ENCODE results near the gene SBF1. TPM values are rescaled to one million over a fixed set of nuclear protein-coding genes. Genes with fewer than 3 reads are reported as not detected.

Gene SBF1, protein sequence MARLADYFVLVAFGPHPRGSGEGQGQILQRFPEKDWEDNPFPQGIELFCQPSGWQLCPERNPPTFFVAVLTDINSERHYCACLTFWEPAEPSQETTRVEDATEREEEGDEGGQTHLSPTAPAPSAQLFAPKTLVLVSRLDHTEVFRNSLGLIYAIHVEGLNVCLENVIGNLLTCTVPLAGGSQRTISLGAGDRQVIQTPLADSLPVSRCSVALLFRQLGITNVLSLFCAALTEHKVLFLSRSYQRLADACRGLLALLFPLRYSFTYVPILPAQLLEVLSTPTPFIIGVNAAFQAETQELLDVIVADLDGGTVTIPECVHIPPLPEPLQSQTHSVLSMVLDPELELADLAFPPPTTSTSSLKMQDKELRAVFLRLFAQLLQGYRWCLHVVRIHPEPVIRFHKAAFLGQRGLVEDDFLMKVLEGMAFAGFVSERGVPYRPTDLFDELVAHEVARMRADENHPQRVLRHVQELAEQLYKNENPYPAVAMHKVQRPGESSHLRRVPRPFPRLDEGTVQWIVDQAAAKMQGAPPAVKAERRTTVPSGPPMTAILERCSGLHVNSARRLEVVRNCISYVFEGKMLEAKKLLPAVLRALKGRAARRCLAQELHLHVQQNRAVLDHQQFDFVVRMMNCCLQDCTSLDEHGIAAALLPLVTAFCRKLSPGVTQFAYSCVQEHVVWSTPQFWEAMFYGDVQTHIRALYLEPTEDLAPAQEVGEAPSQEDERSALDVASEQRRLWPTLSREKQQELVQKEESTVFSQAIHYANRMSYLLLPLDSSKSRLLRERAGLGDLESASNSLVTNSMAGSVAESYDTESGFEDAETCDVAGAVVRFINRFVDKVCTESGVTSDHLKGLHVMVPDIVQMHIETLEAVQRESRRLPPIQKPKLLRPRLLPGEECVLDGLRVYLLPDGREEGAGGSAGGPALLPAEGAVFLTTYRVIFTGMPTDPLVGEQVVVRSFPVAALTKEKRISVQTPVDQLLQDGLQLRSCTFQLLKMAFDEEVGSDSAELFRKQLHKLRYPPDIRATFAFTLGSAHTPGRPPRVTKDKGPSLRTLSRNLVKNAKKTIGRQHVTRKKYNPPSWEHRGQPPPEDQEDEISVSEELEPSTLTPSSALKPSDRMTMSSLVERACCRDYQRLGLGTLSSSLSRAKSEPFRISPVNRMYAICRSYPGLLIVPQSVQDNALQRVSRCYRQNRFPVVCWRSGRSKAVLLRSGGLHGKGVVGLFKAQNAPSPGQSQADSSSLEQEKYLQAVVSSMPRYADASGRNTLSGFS (N-terminal part only)
- 100 to 1,000 TPM in 1 of 2 donors, 10 to 100 TPM in 1; 68.3 to 101 TPM for total RNA-seq

DNA sequence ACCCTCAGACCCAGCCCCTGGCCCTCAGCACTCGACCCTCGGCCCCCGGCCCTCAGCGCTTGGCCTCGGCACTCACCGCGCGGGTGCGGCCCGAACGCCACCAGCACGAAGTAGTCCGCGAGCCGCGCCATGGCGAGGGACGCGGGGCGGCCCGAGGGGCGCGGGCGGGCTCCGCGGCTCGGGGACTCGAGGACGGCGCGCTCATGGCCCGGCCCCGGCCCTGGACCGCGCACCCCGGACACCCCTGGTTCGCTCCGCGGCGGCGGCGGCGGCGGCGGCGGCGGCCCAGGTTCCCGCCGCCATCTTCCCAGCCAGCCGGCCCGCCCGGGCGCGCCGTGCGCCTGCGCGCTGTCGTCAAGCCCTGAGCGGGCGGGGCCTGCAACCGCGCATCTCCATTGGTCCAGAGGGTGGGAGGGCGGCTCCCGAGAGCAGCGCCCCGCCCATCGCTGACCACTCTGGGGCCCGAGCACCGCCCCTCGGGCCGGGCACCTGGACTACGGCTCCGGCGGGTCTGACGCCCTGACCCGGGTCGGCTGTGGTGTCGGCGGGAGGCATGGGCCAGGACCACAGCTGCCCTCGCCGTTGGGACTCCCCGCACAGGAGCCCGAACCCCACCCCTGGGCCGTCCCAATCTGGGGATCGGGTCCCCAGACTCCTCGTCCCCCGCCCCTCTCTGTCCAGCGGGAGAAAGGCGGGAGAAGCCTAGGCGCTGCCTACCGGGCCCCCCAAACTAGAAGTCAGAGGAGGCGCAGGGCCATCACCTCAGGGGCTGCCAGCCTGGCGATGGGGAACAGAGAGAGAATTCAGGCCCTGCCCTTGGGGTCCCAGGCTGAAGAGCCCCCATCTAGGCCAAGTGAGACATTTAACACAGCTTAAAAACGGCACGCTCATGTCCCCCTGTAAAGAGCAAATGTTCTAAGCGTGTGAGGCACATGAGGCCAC lies at the start of gene SBF1:
SBF1 (minus strand) TSS at position 326 of the 942 bp plus-strand sequence; CDS start at position 131, 195 bp downstream.
- intact Hi-C loops (cut with DNase I): no loop called here
- peak within 1 kb of the TSS; percentile 65 for H3K27ac ChIP-seq
- H3K36me3 ChIP-seq: no peaks in the 10 kb centered on the region
- peak within 1 kb of the TSS; percentile 93 for H3K4me3 ChIP-seq
- peak within 1 kb of the TSS; percentile 82 to 89 for H3K9ac ChIP-seq (ENCODE audit: low read depth in 2 of 2, low read length in 2 of 2)
- TF ChIP-seq, protein P1, sequence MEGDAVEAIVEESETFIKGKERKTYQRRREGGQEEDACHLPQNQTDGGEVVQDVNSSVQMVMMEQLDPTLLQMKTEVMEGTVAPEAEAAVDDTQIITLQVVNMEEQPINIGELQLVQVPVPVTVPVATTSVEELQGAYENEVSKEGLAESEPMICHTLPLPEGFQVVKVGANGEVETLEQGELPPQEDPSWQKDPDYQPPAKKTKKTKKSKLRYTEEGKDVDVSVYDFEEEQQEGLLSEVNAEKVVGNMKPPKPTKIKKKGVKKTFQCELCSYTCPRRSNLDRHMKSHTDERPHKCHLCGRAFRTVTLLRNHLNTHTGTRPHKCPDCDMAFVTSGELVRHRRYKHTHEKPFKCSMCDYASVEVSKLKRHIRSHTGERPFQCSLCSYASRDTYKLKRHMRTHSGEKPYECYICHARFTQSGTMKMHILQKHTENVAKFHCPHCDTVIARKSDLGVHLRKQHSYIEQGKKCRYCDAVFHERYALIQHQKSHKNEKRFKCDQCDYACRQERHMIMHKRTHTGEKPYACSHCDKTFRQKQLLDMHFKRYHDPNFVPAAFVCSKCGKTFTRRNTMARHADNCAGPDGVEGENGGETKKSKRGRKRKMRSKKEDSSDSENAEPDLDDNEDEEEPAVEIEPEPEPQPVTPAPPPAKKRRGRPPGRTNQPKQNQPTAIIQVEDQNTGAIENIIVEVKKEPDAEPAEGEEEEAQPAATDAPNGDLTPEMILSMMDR (IDR thresholded peaks at IDR 0.05): no peak
- H3K4me1 ChIP-seq: peaks cover 42% of the 10 kb centered on the region
- no peaks in the 10 kb centered on the region for H3K9me3 ChIP-seq
- DNase-seq: peak; percentile 91
- H3K27me3 ChIP-seq: peaks cover 1% of the 10 kb centered on the region

DNA sequence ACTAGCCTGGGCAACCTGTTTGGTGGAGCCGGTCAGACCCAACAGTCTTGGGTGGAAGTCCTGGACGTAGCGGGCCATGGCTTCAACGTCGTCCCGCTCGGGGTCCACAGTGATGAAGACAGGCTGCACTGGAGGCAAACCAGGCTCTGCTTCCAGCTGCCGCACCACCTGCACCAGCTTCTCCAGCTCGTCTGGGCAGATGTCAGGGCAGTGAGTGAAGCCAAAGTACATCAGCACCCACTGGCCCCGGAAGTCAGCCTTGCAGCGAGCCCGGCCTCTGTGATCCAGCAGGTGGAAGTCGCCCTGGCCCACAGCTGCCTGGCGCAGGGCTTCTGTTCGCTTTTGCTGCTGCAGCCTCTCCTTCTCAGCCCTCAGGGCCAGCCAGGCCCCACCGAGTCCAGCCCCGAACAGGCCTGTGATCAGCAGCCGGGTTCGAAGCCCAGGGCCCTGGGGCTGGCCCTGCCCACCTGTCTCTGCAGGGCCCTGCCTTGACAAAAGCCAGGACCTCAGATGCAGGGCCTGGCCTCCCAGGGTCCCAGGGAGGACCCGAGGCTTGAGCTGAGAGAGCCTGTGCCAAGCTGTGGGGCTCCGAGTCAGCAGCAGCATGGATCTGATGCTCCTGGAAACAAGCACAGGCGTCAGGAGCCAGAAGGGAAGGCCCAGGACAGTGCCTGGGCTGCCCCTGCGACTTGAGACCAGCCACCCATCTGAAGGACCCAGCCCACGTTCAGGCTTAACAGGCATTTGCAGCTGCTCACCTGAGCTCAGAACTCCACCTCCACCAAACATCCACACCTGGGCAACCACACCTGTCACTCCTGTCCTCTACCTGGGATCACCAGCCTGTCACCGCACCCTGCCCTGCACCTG lies 49.2 kb upstream of the SBF1 start:
- Histone ChIP-seq H3K36me3 (peaks cover 10% of the 10 kb centered on the region), H3K4me3 (peak overlapping the region; percentile 85), H3K27ac (peak overlapping the region; percentile 100), H3K9ac (ENCODE audit: low read depth in 2 of 2, low read length in 2 of 2) (peak overlapping the region; percentile 86), H3K4me1 (peaks cover 12% of the 10 kb centered on the region), H3K9me3 (no peaks in the 10 kb centered on the region), H3K27me3 (no peaks in the 10 kb centered on the region)
- intact Hi-C loops (cut with DNase I): loop anchor here (5.0 kb wide), 1 partner anchor 38 kb away; the partner anchor contains the start of gene SYCE3
- DNase-seq: peak; percentile 67
- TF ChIP-seq, protein P1 (IDR thresholded peaks at IDR 0.05): no peak

DNA sequence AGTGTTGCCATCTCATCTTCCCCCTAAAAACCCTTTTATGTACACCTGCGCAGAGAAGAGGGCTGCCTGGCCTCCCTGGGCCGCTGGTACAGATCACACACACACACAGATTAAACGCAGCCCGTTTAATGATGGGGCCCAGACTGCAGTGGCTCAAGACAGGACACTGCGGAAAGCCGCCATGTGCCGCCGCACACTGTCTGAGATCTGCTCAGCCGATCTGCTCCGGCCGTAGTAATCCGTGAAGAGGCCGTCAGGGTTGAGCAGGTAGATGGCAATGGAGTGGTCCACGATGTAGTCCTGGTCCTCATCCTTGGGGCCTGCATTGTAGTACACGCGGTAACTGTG lies 48.6 kb upstream of the SBF1 start:
- Histone ChIP-seq H3K36me3 (peaks cover 10% of the 10 kb centered on the region), H3K9ac (ENCODE audit: low read depth in 2 of 2, low read length in 2 of 2) (peak overlapping the region in 1 of 2 donors; percentile 86), H3K4me3 (no peak overlapping the region), H3K27me3 (no peaks in the 10 kb centered on the region), H3K27ac (peak overlapping the region; percentile 100), H3K9me3 (no peaks in the 10 kb centered on the region), H3K4me1 (peaks cover 10% of the 10 kb centered on the region)
- DNase-seq: no peak
- TF ChIP-seq, protein P1 (IDR thresholded peaks at IDR 0.05): no peak
- intact Hi-C loops (cut with DNase I): loop anchor here (5.0 kb wide), 1 partner anchor 39 kb away; the partner anchor contains the start of gene SYCE3

DNA sequence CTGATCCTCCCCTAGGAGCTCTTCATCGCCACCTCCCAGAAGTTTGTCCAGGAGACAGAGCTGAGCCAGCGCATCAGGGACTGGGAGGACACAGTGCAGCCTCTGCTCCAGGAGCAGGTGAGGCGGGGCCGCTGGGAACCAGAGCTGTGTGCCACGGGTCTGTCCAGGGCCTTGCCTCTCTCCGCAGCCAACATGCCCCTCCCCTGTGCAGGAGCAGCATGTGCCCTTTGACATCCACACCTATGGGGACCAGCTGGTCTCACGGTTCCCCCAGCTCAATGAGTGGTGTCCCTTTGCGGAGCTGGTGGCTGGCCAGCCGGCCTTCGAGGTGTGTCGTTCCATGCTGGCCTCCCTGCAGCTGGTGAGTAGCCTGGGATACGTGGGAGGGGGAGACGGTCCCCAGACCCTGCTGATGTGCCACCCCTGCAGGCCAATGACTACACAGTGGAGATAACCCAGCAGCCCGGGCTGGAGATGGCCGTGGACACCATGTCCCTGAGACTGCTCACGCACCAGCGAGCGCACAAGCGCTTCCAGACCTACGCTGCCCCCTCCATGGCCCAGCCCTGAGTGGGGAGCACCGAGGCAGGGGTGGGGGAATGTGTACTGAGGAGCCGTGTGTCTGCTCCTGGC lies 48.1 kb upstream of the SBF1 start:
- Histone ChIP-seq H3K27me3 (no peaks in the 10 kb centered on the region), H3K9me3 (no peaks in the 10 kb centered on the region), H3K36me3 (peaks cover 15% of the 10 kb centered on the region), H3K4me3 (no peak overlapping the region), H3K9ac (ENCODE audit: low read depth in 2 of 2, low read length in 2 of 2) (no peak overlapping the region), H3K27ac (no peak overlapping the region), H3K4me1 (peaks cover 10% of the 10 kb centered on the region)
- no peak for DNase-seq
- TF ChIP-seq, protein P1 (IDR thresholded peaks at IDR 0.05): no peak
- intact Hi-C loops (cut with DNase I): loop anchor here (5.0 kb wide), 1 partner anchor 39 kb away; the partner anchor contains the start of gene SYCE3
